NCI-H1417 treated with DMSO at 0.1 percent for 48 hours (cell line): ENCODE data around the gene TMCO4.

Source experiments
- DNase-seq: peaks from one replicate; lab custom pipeline; 2025; lab: John Stamatoyannopoulos, UW

TMCO4 gene

DNA sequence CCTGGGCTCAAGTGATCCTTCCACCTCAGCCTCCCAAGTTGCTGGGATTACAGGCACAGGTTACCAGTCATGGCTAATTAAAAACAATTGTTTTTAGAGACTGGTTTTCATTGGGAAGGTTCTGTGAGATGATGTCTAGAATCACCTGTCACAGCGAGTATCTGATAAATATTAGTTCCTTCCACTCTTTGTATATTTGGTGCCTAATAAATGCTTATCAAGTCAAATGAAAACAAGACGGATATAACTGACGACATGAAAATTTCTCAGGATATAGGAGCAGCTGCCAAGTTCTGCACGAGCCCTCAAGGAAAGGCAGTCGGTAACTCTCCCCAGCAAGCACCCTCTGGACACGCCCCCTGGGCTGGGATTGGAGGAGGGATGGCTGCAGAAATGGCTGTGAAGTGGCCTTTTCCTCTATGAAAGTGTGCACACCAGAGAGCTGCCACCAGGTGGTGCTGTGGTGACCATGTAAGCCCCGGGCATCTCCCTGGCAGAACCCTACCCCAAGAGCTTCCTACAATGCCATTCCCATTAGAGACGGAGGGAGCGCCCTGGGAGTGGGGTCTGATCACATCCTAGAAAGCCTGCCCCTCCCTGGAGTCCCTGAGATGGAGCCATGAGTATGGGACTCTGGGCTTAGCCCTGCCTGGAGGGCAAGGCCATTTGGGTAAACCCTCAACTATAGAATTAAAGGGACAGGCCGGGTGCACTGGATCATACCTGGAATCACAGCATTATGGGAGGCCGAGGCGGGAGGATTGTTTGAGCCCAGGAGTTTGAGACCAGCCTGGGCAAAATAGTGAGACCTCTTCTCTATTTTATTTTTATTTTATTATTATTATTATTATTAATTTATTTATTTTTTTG is 84.1 kb downstream of the TMCO4 start:
- DNase-seq, result peak; percentile 64

DNA sequence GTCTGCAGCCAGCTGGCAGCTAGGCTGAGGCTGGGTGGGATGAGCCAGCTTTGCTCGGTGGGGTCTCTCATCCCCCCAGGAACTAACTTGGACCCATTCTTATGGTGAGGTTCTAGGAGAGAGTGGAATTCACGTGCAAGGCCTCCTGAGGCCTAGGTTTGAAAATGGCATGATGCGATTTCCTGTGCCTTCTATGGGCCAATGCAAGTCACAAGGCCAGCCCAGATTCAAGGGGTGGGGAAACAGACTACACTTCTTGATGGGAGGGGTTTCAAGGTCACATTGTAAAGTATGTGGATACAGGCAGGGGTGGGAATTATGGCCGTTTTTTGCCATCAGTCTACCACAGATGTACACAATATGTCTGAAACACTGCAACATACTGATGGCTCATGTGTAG is 86.8 kb downstream of the TMCO4 start:
- DNase-seq, result no peak

DNA sequence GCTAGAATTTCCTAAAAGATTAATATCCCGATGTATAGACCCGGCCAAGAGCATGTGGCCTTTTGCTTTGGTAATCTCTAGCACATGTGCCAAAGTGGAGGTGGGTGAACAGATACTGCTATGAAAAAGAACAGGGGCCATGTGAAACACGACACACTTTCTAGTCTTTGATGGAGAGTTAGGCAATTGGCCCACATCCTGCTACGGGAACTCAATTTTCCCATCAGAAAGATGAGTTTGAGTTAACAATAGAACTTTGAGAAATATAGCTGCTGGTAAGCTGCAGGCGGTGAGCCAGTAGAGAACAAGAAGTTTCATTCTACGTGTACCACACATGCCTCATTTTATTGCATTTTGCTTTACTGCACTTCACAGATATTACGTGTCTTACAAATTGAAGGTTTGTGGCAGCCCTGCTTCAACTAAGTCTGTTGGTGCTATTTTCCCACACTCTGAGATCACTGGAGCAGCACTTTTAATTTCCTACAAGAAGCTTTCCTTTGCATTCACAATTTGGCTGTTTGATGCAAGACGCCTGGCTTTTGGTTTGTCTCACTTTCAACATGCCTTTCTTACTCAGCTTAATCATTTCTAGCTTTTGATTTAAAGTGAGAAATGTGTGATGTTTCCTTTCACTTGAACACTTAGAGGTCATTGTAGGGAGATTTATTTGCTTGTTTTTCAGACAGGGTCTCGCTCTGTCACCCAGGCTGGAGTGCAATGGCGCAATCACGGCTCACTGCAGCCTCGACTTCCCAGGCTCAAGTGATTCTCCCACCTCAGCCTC is 88.7 kb downstream of the TMCO4 start:
- no peak for DNase-seq

DNA sequence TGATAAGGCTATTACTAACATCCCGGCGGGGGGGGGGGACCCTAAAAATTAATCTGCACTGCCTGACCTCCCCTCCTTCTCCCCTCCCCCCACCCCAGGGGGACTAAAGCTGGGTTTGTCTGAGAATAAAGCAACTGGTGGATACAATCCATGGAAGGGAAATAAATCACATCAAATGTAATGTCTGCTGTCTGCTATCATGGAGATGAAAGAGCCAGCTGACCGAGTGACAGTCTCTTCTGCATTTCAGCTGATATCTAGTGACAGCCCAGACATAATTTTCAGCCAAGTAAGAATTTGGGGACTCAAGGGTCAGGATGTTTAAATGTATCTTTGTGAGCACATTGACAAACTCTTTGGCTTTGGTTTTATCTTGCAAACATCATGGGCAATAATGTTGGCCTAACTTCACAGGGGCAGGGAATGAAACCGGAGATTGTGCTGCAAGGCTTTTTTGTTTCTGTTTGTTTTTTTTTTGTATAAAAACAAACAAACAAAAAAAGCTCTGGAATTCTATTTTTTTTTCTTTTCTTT is 90.4 kb downstream of the TMCO4 start:
- no peak for DNase-seq

DNA sequence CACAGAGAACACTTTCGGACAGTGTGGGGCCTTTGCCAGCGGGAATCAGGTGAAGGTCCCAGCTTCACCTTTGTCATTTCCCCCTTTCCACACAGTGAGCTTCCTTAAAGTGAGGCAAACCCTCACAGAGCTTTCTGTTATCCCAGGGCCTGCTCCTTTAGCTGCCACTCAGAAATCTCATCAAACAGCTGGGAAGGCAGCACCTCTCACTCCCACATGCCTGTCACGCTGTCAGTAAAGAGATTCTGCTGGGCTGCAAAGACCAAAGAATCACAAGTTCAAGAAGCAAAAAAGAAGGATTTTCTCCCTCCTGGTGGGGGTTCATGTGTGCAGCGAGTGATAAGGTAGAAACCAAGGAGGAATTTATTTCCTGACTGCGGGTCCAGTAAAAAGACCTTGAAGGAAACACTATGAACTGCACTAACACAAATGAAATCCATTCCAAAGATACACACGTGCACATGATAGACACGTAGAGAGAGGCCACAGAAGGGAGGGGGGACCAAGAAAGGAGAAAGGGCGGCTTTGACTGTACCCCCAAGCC is 91.1 kb downstream of the TMCO4 start:
- no peak for DNase-seq

DNA sequence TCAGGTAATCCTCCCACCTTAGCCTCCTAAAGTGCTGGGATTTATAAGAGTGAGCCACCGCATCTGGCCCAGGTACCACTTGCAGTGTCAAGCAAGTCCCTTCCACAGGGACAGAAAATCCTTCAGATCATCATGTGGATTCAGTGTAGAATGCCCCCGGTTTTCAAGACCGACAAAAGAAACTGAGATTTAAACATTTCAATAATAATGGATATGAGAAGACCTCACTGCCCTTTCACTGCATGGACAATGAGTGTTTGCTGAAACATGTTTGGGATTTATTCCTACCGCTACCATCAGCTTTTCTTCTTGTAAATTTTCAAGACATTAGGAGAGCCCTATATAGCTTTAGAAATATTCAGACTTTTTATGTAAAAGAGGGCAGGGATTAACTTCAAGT is 93.6 kb downstream of the TMCO4 start:
- DNase-seq, result no peak

DNA sequence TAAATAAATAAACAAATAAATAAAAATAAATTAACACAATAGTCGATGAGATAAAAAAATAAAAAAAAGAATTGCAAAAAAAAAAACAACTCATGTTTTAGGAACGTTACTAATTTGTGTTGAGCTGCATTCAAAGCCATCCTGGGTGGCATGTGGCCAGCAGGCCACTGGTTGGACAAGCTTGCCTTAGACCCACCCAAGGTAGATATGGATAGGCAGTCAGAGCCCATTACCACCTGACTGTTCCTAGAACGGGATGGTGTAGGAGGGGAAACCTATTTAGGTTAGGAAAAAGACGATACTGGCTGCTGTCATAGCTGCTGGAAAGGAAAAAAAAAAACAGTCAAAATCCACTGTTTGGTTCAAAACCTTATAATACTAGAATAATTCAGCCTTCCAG is 94.3 kb downstream of the TMCO4 start:
- DNase-seq, result no peak

DNA sequence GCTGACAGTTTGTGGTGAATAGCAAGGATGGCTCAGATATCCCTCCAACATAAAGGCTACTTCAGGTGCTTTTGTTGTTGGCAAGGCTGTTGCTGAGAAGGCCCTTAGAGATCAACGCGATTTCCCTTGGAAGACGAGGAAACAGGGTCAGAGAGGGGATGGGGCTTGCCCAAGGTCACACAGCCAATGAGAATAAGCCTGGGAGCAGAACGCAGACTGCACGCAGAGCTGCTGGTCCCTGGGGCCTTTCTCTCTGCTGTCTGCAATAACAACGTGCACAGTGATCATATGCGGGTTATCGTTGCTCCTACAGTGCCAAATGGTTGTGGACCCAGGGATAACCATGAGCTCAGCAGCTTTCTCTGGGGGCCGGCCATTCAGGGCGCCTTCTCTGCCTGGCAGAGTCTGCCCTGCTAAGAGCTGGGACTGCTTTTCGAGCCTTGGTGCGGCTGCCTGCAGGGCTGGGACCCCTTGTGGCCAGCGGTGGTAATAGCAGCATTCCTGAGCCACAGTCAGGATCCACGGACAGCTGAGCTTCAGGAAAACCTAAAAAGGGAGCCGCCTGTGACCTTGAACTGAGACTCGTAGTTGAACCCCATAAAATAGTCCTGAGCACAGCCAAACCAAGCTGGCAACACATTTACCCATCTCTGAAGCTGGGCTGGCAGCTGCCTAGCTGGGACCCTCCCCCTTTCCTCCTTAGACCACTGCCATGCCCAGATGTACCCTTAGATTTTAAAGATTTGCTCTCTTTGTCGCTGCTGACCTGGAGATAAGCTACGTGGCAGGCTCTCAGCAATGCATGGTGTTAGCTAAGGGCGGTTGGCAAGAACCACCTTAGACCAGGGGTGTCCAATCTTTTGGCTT is 95.2 kb downstream of the TMCO4 start:
- no peak for DNase-seq

DNA sequence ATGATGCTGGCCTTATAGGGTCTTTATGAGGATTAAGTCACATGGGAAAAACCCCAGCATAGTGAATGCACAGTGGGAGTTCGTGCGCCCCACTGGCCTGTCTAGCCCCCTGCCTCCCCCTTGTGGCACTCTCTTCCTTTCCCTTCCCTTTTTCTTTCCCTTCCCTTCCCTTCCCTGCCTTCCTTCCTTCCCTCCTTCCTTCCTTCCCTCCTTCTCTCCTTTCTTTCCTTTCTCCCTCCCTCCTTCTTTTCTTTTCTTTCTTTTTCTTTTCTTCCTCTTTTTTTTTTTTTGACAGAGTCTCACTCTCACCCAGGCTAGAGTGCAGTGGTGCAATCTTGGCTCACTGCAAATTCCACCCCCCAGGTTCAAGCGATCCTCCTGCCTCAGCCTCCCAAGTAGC is 96.4 kb downstream of the TMCO4 start:
- no peak for DNase-seq

DNA sequence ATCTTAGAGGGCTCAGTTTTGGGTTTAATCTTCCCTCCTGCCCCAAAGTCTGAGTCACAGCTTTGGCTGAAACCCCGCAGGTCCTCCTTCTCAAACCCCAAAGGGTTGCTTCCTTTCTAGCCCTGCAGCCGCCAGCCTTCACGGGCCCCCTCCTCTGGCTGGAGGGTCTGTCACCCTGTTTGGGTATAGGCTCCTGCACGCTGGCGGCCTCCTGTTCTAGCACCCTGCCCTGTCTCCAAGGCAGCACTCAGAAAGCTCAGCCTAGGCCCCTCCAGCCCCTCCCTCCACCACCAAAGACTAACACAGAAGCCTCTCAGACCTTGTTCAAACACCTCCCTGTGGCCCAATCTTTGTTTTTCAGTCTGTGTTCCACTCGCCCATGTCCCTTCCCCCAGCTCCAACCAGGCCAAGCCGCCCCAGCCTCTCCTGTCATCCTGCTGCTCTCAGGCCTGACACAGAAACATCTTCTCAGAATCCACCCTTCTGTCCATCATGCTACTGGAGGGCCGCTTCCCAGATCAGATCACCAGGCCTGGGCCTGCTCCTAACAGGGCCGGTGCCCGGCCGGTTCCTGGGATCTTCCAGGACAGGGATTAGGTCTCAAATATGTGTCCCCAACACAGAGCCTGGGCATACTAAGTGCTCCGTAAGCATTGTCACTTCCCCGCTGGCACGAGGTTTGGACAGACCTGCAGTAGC is 99.5 kb downstream of the TMCO4 start:
- no peak for DNase-seq

DNA sequence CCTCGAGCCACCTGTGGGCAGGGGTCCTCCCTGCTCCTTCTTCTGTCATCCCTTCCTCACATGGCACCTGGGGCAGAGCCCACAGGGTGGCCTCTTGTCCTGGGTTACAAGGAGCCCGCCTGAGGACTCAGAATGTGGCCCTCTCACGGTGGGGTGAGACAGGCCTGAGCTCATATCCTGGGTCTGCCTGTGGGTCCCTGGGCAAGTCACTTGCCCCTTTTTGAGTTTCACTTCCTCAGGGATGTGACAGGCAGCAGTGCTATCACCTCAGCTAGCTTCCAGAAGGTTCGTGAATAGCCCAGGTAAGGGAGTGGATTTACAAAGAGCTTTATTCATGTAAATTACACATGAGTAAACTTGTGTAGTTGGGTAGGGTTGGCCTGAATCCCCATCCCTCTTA is 101.5 kb downstream of the TMCO4 start:
- DNase-seq, result no peak

DNA sequence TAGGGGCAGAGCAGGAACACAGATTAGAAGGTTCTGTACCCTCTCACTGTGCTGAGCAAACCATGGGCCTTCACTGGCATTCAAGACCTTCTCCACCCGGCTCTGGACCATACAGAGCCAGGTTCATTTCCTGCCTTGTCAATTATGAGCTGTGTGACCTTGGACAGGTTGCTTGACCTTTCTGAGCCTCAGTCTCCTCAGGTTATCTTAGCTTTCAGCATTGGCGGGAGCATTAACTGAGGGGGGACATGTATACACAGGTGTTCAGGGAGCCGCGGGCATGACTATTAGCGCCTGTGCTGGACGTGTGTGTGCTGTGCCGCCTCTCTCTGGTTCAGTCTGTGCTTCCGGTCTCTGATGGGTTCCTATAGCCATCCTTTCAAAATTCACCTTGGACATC is 102.9 kb downstream of the TMCO4 start:
- no peak for DNase-seq

DNA sequence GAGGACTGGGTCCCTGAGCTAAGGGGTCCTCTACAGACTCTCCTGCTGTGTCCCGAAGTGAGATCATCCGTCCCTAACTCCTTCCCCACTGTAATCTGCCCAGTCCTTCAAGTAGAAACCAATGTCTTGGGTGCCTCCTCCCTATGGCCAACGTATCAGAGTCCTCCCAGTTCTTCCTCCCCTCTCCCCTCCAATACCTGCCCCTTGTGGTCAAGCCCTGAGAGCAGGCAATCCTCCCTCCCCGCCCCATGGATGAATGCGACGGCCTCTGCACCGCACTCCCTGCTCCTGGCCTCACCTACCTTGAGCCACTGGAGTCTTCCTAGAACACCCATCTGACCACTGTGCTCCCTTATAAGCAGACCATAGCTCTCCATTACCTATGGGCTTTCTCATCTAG is 103.9 kb downstream of the TMCO4 start:
- DNase-seq, result no peak

DNA sequence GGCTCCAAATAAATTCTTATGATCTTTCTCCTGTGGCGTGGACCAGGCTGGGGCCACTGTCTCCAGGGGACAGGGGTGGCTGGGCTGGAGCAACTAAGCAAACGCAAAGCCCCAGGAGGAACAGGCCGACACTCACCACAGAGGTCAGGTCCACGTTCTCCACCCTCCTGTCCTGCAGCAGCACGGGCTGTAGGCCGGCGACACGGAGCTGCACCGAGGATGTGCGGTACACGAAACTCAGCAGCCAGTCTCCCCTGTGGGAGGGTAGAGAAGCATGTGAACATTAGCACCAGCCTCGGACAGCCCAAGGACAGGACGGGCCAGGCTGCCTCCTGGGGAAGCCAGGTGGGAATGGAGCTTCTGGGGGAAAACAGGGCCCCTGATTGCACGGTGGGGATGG is 105.4 kb downstream of the TMCO4 start:
- DNase-seq, result no peak

DNA sequence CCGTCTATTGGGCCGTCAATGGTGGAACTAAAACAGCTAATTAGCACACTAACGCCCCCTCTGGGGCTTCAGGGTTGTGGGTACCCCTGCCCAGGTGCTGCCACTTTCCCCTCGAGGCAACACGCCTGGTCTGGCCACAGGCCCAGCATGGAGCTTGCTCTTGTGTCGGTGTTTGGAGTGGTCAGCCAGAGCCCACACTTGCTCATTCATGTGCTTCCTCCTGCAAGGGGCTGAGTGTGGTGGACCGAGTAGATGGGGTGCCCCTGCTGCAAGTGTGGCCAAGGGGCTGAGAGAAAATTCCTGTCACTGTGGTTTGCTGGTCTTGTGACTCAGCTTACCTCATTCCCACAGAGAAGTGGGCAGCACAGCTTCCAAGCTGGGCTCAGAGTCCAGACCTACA is 109.4 kb downstream of the TMCO4 start:
- DNase-seq, result no peak

DNA sequence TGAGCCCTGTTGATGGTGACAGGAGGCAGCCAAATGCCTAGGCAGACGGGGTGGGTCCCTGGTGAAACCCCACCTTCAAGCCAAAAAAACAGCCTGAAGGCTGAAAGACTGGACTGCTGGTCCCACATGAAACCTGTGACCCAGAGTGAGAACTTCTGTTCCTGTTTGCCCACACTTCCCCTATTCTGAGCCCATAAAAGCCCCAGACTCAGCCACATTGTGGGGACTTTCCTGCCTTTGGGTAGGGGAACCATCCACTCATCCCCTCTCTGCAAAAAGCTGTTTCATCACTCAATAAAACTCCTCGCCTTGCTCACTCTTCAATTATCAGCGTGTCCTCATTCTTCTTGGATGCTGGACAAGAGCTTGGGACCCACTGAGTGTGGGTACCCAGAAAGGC is 109.9 kb downstream of the TMCO4 start:
- no peak for DNase-seq

DNA sequence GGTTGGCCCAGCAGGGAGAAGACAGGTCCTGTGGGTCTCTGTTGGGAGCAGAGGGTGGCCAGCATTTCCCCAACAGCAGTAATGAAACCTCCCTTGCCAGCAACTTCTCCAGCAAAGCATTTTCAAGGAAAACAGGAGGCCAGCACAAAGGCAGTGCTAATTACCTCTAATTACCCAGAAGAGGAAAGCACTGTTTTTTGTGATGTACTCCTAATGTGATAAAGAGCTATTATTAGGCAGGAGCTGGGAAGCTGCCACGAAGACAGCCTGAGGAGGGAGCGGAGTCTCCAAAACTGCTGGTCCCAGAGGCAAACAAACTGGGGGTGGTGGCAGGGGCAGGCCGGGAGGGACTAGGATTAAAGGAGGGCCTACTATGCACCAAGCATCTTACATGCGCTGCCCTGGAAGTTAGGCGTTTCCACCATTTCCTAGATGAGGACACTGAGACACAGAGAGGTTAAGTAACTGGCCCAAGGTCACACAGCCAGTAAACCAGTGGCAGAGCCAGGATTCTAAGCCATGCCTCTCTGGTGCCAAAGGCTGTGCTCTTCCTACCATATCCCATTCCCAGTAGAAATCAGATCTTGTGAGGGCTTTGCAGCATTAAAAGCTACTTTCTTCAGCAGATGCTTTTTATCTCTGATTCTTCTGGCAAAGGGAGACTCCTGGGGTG is 110.5 kb downstream of the TMCO4 start:
- peak; percentile 35 for DNase-seq

DNA sequence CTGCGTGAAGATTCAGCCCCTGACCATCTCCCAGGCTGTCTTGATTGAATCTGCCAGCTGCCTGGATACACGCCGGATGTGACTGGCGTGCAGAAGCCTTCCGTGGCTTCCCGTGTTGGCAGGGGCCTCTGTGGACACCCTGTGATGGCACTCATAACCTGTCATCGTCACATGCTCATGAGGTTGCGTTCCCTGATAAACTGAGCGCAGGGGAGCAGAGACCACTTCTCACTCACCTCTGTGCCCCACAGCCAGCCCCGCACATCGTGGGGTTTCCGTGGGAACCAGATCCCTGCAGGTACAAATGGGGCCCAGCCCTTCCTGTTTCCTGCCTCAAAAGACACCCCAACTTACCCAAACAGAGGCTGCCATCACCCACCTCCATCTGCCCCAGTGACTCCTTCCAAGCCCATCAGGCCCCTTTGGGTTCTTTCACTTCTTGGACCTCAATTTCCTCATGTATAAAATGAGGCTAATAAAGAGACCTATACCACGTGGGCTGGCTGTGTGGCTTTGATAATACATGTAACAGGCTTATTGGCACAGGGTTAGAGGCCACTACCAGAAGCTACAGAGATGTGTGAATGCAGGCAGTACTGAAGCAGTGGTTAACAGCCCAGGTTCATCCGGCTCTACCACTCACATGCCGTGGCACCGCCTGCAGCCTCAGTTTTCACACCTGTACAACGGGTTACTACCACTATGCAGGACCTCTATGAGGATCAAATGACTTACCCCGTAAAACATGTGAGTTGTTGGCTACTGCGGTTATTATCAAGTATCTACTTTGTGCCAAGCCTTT is 111.5 kb downstream of the TMCO4 start:
- no peak for DNase-seq

DNA sequence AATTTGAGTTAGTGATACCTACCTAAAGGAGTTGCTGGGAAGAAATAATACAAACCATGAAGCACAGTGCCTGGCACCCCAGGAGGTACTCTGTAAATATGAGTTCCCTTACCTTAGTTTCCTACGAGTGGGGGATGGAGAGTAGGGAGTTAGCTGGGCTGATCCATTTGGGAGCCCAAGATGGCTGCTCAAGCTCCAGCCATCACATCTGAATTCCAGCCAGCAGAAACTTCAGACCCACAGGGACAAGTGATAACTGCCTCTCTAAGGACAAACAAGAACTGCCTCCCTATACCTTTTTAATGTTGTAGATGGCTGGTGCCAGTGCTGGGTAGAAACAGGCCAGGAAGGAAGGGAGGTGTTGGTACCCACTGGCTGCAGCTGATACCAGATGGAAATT is 112.3 kb downstream of the TMCO4 start:
- no peak for DNase-seq

DNA sequence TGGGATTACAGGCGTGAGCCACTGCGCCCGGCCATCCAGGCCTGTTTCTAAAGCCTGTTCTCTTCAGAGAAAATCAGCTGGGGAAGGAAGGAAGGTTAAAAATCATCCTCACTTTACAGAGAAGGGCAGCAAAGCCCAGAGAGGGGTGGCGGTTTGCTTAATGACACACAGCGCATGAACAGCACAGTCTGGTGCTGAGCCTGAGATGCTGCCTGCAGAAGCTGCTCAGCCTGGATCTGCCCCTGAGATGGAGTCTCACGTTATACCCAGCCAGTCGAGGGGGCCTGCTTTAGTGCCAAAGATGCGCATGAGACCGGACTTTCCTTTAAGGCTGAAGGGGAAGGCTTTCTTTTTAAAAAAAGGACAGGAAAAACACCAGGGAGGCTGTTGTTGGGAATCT is 113.7 kb downstream of the TMCO4 start:
- DNase-seq, result no peak
